ENCODE data around the gene KCNN3. TPM values are rescaled to one million over a fixed set of nuclear protein-coding genes. Genes with fewer than 3 reads are reported as not detected.
"Not testable (repeated sequence)": the region's sequence is repeated elsewhere in the genome, so short reads cannot be mapped to it uniquely, and the experiment has no call there.

The KCNN3 gene
- total RNA-seq, 4 donors from 2014 or later, result 5.0 to 30.0 (median 20.8) TPM

- ATAC-seq; intact Hi-C loops (cut with DNase I; ENCODE audit: low total_unique reads); H3K27me3 ChIP-seq; DNase-seq; H3K27ac ChIP-seq; H3K36me3 ChIP-seq; H3K9me3 ChIP-seq; H3K4me1 ChIP-seq; H3K4me3 ChIP-seq: not testable (repeated sequence)
- in situ Hi-C loops (cut with MboI; ENCODE audit: low sequenced_read_pairs in 4 of 4), result loop anchor here in 1 of 4 donors (25.0 kb wide), 1 partner anchor 91 kb away; no protein-coding TSS in a partner anchor
Observed at GRCh38 chr1:154671412-154671811, 198.7 kb downstream of the KCNN3 start.

- H3K27ac ChIP-seq; ATAC-seq; intact Hi-C loops (cut with DNase I; ENCODE audit: low total_unique reads); H3K9me3 ChIP-seq; H3K4me3 ChIP-seq; H3K27me3 ChIP-seq; H3K4me1 ChIP-seq; DNase-seq; H3K36me3 ChIP-seq: not testable (repeated sequence)
- in situ Hi-C loops (cut with MboI; ENCODE audit: low sequenced_read_pairs in 4 of 4), result loop anchor here in 1 of 4 donors (25.0 kb wide), 1 partner anchor 92 kb away; no protein-coding TSS in a partner anchor
Observed at GRCh38 chr1:154670310-154671270, 199.5 kb downstream of the KCNN3 start.

- H3K36me3 ChIP-seq, result no peaks in the 10 kb centered on the region
- H3K27ac ChIP-seq, result no peak overlapping the region
- H3K27me3 ChIP-seq, result no peaks in the 10 kb centered on the region
- in situ Hi-C loops (cut with MboI; ENCODE audit: low sequenced_read_pairs in 4 of 4), result loop anchor here (5.0 to 25.0 kb wide), 2 partner anchors 93 to 213 kb away; no protein-coding TSS in a partner anchor
- TF ChIP-seq POLR2A (IDR thresholded peaks at IDR 0.05) (no peak), CTCF (IDR thresholded peaks at IDR 0.05 in 4 of 5, conservative IDR thresholded peaks at IDR 0.05 in 1 of 5) (peak; percentile 80 to 91 (median 87))
- ATAC-seq (peak; percentile 96 to 100), DNase-seq (peak; percentile 60 to 71)
- no peak overlapping the region for H3K4me3 ChIP-seq
- no peaks in the 10 kb centered on the region for H3K4me1 ChIP-seq
- intact Hi-C loops (cut with DNase I; ENCODE audit: low total_unique reads), result loop anchor here (1.0 to 2.0 kb wide), 2 partner anchors 73 to 209 kb away; no protein-coding TSS in a partner anchor
- no peaks in the 10 kb centered on the region for H3K9me3 ChIP-seq
Observed at GRCh38 chr1:154669464-154670282, 200.4 kb downstream of the KCNN3 start.

- in situ Hi-C loops (cut with MboI; ENCODE audit: low sequenced_read_pairs in 4 of 4), result loop anchor here (5.0 to 25.0 kb wide), 2 partner anchors 96 to 216 kb away; no protein-coding TSS in a partner anchor
- no peaks in the 10 kb centered on the region for H3K36me3 ChIP-seq
- DNase-seq (no peak), ATAC-seq (no peak)
- TF ChIP-seq CTCF (IDR thresholded peaks at IDR 0.05 in 4 of 5, conservative IDR thresholded peaks at IDR 0.05 in 1 of 5) (no peak), POLR2A (IDR thresholded peaks at IDR 0.05) (no peak)
- intact Hi-C loops (cut with DNase I; ENCODE audit: low total_unique reads), result no loop called here
- H3K9me3 ChIP-seq, result no peaks in the 10 kb centered on the region
- H3K27me3 ChIP-seq, result no peaks in the 10 kb centered on the region
- H3K4me1 ChIP-seq, result no peaks in the 10 kb centered on the region
- H3K27ac ChIP-seq, result no peak overlapping the region
- no peak overlapping the region for H3K4me3 ChIP-seq
Observed at GRCh38 chr1:154666051-154666790, 203.9 kb downstream of the KCNN3 start.

GRCh38 chr1:154664331-154665002 lies 205.6 kb downstream of the KCNN3 start:
- Histone ChIP-seq H3K4me3 (no peak overlapping the region), H3K9me3 (no peaks in the 10 kb centered on the region), H3K36me3 (no peaks in the 10 kb centered on the region), H3K4me1 (no peaks in the 10 kb centered on the region), H3K27ac (no peak overlapping the region), H3K27me3 (no peaks in the 10 kb centered on the region)
- ATAC-seq (no peak), DNase-seq (no peak)
- in situ Hi-C loops (cut with MboI; ENCODE audit: low sequenced_read_pairs in 4 of 4), result loop anchor here (5.0 to 25.0 kb wide), 2 partner anchors 98 to 218 kb away; no protein-coding TSS in a partner anchor
- TF ChIP-seq POLR2A (IDR thresholded peaks at IDR 0.05), result no peak
- TF ChIP-seq CTCF (IDR thresholded peaks at IDR 0.05 in 4 of 5, conservative IDR thresholded peaks at IDR 0.05 in 1 of 5), result no peak
- intact Hi-C loops (cut with DNase I; ENCODE audit: low total_unique reads), result no loop called here
